ENCODE data around the gene LRMDA.

LRMDA gene

DNA sequence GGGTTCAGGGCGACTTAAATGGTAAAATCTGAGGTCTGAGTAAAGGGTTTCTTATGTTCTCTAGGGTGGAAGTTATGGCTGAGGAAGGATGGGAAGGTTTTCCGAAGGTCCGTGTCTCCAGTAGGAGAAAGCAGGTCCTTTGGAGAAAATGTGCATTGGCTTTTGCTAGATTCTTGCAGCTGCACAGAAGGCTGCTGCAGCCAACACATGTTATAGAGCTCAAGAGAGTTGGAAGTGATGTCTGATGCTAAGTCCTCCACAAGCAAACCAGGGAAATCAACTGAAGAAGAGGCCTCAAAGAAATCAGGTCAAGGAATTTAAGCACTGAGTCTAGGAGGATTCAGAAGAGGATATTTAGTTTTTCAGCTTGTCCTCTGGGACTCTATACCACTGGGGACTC, 404.6 kb downstream of the LRMDA start:
- TF ChIP-seq, protein P1, sequence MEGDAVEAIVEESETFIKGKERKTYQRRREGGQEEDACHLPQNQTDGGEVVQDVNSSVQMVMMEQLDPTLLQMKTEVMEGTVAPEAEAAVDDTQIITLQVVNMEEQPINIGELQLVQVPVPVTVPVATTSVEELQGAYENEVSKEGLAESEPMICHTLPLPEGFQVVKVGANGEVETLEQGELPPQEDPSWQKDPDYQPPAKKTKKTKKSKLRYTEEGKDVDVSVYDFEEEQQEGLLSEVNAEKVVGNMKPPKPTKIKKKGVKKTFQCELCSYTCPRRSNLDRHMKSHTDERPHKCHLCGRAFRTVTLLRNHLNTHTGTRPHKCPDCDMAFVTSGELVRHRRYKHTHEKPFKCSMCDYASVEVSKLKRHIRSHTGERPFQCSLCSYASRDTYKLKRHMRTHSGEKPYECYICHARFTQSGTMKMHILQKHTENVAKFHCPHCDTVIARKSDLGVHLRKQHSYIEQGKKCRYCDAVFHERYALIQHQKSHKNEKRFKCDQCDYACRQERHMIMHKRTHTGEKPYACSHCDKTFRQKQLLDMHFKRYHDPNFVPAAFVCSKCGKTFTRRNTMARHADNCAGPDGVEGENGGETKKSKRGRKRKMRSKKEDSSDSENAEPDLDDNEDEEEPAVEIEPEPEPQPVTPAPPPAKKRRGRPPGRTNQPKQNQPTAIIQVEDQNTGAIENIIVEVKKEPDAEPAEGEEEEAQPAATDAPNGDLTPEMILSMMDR (conservative IDR thresholded peaks at IDR 0.05; ENCODE audit: low read depth, low read length): no peak
- H3K4me3 ChIP-seq (IDR thresholded peaks at IDR 0.05; ENCODE audit: insufficient read depth, low read depth, low read length): no peak overlapping the region

DNA sequence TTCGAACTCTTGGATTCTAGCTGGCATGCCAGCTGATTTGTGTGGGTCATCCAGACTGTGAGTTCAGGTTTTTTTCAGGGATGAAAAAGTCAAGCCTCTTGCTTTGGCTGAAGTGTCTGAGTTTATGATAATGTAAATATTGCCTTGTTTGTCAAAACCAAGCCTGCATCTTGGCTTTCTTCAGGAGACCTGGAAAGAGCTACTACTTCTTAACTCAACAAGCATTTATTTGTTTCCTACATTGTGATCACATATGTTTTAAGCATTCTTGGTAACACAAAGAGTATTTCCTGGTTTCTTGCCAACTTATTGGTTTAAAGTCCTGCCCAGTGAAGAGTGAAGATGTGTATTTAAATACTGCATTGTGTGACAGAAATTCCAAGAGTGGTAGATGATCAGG, 407.1 kb downstream of the LRMDA start:
- no peak overlapping the region for H3K9ac ChIP-seq
- H2AFZ ChIP-seq (ENCODE audit: low read depth): no peak overlapping the region
- no peaks in the 10 kb centered on the region for H3K4me1 ChIP-seq (ENCODE audit: low read depth, poor library complexity, severe bottlenecking)
- no peak overlapping the region for H3K4me3 ChIP-seq (IDR thresholded peaks at IDR 0.05; ENCODE audit: insufficient read depth, low read depth, low read length)
- H4K20me1 ChIP-seq (ENCODE audit: insufficient read depth): no peaks in the 10 kb centered on the region
- H3K79me2 ChIP-seq (ENCODE audit: insufficient read depth, low read depth): no peaks in the 10 kb centered on the region
- H3K27me3 ChIP-seq (ENCODE audit: insufficient read depth, low read depth): no peaks in the 10 kb centered on the region
- no peak overlapping the region for H3K27ac ChIP-seq
- no peak overlapping the region for H3K4me2 ChIP-seq
- no peaks in the 10 kb centered on the region for H3K36me3 ChIP-seq (ENCODE audit: insufficient read depth)
- TF ChIP-seq, protein P1 (conservative IDR thresholded peaks at IDR 0.05; ENCODE audit: low read depth, low read length): no peak

More for the DNA sequence above, 404.6 kb downstream of the LRMDA start:
- no peak overlapping the region for H3K27ac ChIP-seq
- H3K4me2 ChIP-seq: no peak overlapping the region
- H3K27me3 ChIP-seq (ENCODE audit: insufficient read depth, low read depth): no peaks in the 10 kb centered on the region
- H2AFZ ChIP-seq (ENCODE audit: low read depth): no peak overlapping the region
- H4K20me1 ChIP-seq (ENCODE audit: insufficient read depth): no peaks in the 10 kb centered on the region
- no peak overlapping the region for H3K9ac ChIP-seq
- no peaks in the 10 kb centered on the region for H3K4me1 ChIP-seq (ENCODE audit: low read depth, poor library complexity, severe bottlenecking)
- no peaks in the 10 kb centered on the region for H3K36me3 ChIP-seq (ENCODE audit: insufficient read depth)
- no peaks in the 10 kb centered on the region for H3K79me2 ChIP-seq (ENCODE audit: insufficient read depth, low read depth)

DNA sequence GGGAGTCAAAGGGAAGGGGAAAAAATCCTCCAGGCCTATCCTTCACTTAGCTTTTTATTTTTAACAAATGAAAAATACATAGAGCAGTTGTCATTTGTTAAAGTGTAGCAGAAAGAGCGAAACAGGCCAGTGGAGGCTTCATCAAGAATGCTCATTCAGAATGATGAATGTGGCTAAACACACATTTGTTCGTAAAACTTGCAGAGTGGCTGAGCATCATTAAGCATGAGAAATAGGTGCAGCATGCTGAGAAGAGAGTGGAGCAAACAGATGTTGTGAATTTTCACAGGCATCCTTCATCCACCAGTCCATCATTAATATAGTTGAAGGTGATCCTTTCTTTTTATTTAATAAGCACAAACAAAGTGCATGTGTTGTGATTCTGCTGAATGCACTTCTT, 407.6 kb downstream of the LRMDA start:
- no peaks in the 10 kb centered on the region for H3K36me3 ChIP-seq (ENCODE audit: insufficient read depth)
- no peaks in the 10 kb centered on the region for H3K79me2 ChIP-seq (ENCODE audit: insufficient read depth, low read depth)
- H4K20me1 ChIP-seq (ENCODE audit: insufficient read depth): no peaks in the 10 kb centered on the region
- H3K27ac ChIP-seq: no peak overlapping the region
- H3K27me3 ChIP-seq (ENCODE audit: insufficient read depth, low read depth): no peaks in the 10 kb centered on the region
- no peak overlapping the region for H2AFZ ChIP-seq (ENCODE audit: low read depth)
- no peaks in the 10 kb centered on the region for H3K4me1 ChIP-seq (ENCODE audit: low read depth, poor library complexity, severe bottlenecking)
- TF ChIP-seq, protein P1 (conservative IDR thresholded peaks at IDR 0.05; ENCODE audit: low read depth, low read length): no peak
- H3K9ac ChIP-seq: no peak overlapping the region
- no peak overlapping the region for H3K4me2 ChIP-seq
- H3K4me3 ChIP-seq (IDR thresholded peaks at IDR 0.05; ENCODE audit: insufficient read depth, low read depth, low read length): no peak overlapping the region

DNA sequence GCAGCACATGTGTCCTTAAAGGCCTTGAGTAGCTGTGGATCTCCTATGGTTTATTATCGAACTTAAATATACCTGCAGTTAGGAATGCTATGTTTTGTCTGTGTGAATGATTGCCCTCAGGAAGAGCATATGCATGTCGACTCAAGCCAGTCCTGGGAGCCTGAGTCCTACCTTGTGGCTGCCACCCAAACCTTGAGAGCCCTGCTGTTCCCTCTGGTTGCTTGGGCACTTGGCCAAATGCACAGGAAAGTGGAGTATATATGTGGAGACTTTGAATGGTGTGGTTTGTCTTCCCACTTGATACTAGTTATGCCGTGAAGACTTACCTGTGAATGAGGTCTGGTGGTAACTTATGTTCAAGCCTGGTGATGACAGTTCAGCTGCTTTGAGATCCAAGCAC, 409.8 kb downstream of the LRMDA start:
- H3K36me3 ChIP-seq (ENCODE audit: insufficient read depth): no peaks in the 10 kb centered on the region
- no peak overlapping the region for H3K9ac ChIP-seq
- H3K4me1 ChIP-seq (ENCODE audit: low read depth, poor library complexity, severe bottlenecking): no peaks in the 10 kb centered on the region
- no peaks in the 10 kb centered on the region for H4K20me1 ChIP-seq (ENCODE audit: insufficient read depth)
- H3K27ac ChIP-seq: no peak overlapping the region
- TF ChIP-seq, protein P1 (conservative IDR thresholded peaks at IDR 0.05; ENCODE audit: low read depth, low read length): no peak
- H3K27me3 ChIP-seq (ENCODE audit: insufficient read depth, low read depth): no peaks in the 10 kb centered on the region
- H3K4me3 ChIP-seq (IDR thresholded peaks at IDR 0.05; ENCODE audit: insufficient read depth, low read depth, low read length): no peak overlapping the region
- H3K4me2 ChIP-seq: no peak overlapping the region
- H3K79me2 ChIP-seq (ENCODE audit: insufficient read depth, low read depth): no peaks in the 10 kb centered on the region
- no peak overlapping the region for H2AFZ ChIP-seq (ENCODE audit: low read depth)
